ENCODE measurements around the gene SDE2.
A peak's percentile ranks its signal among the peaks of the same experiment; 100 is the strongest.
"Not testable (repeated sequence)": the region's sequence is repeated elsewhere in the genome, so short reads cannot be mapped to it uniquely, and the experiment has no call there.

The SDE2 gene

GRCh38 chr1:225999912-226000337 is 782 bp upstream of the SDE2 start:
- Mint-ChIP-seq H3K9me3 (ENCODE audit: low read depth) (no peaks in the 10 kb centered on the region), H3K36me3 (peaks cover 4% of the 10 kb centered on the region), H3K27ac (peak overlapping the region; percentile 100), H3K4me1 (ENCODE audit: low read depth) (peaks cover 81% of the 10 kb centered on the region), H3K4me3 (peak overlapping the region; percentile 100), H3K27me3 (no peaks in the 10 kb centered on the region)

GRCh38 chr1:225998560-225999226 is 450 bp downstream of the SDE2 start:
- Mint-ChIP-seq H3K4me1 (ENCODE audit: low read depth) (peaks cover 80% of the 10 kb centered on the region), H3K36me3 (peaks cover 7% of the 10 kb centered on the region), H3K4me3 (peak overlapping the region; percentile 100), H3K27me3 (no peaks in the 10 kb centered on the region), H3K27ac (peak overlapping the region; percentile 100), H3K9me3 (ENCODE audit: low read depth) (no peaks in the 10 kb centered on the region)

- Mint-ChIP-seq H3K27ac (peak overlapping the region; percentile 84), H3K36me3 (peaks cover 9% of the 10 kb centered on the region), H3K9me3 (ENCODE audit: low read depth) (no peaks in the 10 kb centered on the region), H3K4me1 (ENCODE audit: low read depth) (peaks cover 64% of the 10 kb centered on the region), H3K4me3 (peak overlapping the region; percentile 100), H3K27me3 (no peaks in the 10 kb centered on the region)
Observed at GRCh38 chr1:225996946-225997545, 2.1 kb downstream of the SDE2 start.

DNA sequence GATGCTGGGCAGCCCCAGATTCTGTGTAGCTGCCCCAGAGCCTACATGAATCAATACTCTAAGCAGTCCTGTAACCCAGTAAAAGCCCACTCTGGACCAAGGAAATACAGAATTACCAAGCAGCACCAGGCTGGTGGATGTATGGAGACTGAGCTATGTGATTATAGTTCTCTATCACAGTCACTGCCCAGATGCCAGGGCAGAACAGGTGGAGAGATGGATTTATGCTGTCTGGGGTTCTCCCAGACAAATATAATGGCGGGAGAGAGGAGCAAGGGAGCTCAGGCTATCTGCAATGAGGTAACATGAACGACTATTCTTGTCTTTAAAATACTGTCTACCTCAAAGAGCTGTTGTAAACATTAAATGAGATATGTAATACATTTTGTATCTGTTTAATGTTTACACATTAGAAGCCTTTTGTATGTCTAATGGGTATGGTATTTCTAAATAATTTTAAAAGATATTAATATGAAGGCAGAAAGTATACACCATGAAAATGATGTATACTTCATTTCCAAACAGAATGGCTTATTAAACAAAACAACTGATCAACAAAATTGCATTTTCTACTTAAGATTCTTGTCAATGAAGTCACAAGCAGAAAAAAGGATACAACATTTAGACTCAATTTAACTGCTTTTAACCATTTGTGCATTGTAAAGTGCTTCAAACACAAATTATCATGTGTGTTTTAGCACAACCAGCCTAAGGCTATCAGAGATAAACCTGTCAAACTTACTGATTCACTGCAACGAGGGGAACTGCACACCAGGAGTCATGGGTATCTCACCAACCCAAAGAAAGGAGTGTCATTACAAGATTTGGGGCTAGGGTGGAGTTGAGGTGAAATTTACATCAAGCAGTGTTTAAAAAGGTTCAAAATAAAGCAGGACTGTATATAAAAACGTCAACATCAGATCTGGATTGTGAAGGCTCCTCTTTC is 3.0 kb downstream of the SDE2 start:
- peak overlapping the region; percentile 84 for H3K27ac Mint-ChIP-seq
- H3K4me1 Mint-ChIP-seq (ENCODE audit: low read depth): peaks cover 60% of the 10 kb centered on the region
- H3K36me3 Mint-ChIP-seq: peaks cover 9% of the 10 kb centered on the region
- no peaks in the 10 kb centered on the region for H3K9me3 Mint-ChIP-seq (ENCODE audit: low read depth)
- no peaks in the 10 kb centered on the region for H3K27me3 Mint-ChIP-seq
- peak overlapping the region; percentile 100 for H3K4me3 Mint-ChIP-seq

DNA sequence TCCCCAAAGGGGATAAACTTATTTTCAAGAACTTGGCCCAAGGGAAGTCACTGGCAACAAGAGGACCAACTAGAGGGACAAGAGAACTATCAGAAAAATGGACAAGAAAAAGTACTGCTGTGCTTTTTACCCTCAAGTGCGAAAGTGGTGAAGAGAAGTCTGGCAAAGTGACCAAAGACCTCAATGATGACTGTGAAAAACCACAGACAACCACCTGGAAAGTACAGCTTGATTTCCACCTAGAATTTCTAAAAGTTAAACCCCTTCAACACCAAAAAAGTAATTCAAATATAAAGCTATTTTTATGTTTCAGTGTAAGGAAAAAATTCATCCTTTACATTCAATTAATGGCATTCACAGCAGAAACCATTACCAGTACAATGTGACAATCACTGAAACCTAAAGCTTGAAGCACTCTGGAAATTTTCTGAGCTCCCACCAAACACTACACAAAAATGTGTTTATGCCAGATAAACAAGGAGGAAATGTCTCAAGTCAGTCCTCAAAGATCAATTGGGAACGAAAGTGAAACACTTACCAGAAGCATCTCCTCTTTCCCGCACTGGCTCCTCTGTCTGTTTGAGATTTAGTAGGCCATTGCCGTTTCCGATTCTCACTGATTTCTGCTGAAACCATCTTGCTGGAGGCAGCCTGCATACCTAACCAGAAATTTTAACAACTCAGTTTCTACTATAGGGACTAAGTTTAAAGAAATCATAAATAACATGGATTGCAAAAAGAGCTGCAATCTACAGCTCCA is 8.3 kb downstream of the SDE2 start:
- Mint-ChIP-seq H3K4me3 (peak overlapping the region; percentile 1), H3K4me1 (ENCODE audit: low read depth) (peaks cover 42% of the 10 kb centered on the region), H3K27me3 (no peaks in the 10 kb centered on the region), H3K36me3 (peaks cover 8% of the 10 kb centered on the region), H3K27ac (peak overlapping the region; percentile 68), H3K9me3 (ENCODE audit: low read depth) (no peaks in the 10 kb centered on the region)

GRCh38 chr1:225987491-225988316 is 11.4 kb downstream of the SDE2 start:
- no peaks in the 10 kb centered on the region for H3K27me3 Mint-ChIP-seq
- no peak overlapping the region for H3K4me3 Mint-ChIP-seq
- peak overlapping the region; percentile 72 for H3K27ac Mint-ChIP-seq
- no peaks in the 10 kb centered on the region for H3K9me3 Mint-ChIP-seq (ENCODE audit: low read depth)
- peaks cover 31% of the 10 kb centered on the region for H3K4me1 Mint-ChIP-seq (ENCODE audit: low read depth)
- peaks cover 10% of the 10 kb centered on the region for H3K36me3 Mint-ChIP-seq

DNA sequence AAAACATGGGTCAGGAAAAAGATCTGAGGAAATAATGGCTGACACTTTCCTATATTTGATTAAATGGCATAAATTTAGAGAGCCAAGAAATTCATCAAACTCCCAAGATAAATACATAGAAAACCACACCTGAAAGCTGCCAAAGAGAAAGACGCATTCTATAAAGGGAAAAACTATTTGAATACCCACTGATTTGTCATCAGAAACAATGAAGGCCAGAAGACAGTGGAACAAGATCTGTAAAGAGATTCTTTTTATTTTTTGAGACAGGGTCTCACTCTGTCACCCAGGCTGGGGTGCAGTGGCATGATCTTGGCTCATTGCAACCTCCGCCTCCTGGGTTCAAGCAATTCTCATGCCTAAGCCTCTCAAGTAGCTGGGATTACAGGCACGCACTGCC is 17.4 kb downstream of the SDE2 start:
- H3K36me3 Mint-ChIP-seq: peaks cover 16% of the 10 kb centered on the region
- no peaks in the 10 kb centered on the region for H3K9me3 Mint-ChIP-seq (ENCODE audit: low read depth)
- no peak overlapping the region for H3K27ac Mint-ChIP-seq
- H3K4me1 Mint-ChIP-seq (ENCODE audit: low read depth): peaks cover 9% of the 10 kb centered on the region
- no peaks in the 10 kb centered on the region for H3K27me3 Mint-ChIP-seq
- no peak overlapping the region for H3K4me3 Mint-ChIP-seq

DNA sequence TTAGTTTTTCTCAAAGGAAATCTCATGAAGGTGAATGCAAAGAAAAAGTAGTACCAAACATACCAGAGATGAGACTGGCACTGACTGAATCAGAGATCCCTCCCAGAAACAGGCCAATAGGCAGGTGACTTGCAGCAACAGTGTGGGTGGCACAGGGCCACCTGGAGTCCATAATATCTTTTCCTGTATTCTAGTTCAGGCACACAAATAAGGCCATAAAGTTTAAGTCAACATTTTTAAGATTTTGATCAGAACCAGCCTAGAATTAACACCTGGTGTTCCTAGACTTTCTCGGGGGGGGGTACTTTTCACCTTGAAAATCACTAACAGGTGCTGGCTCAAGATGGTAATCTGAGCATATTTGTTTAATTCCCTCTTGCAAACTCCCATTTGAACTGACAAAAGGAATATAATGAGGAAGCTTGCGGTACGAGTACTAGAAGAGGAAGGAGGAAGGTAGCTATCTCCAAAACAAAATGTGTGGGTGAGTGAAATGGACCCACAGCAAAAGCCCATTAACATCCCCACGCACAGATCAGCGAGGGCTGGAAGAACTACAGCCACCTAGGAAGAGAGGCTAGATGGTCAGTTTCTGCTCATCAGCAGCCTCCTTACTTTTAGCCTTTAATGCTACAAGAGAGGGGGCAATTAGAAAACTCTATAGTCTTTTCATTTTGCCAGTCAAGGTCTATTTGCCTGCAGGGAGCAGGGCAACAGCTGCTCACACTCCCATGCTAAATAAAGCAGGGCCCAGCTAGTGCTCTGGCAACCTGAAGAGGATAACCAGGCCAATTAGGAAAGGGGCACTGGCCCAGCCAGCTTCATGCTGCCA is 18.9 kb downstream of the SDE2 start:
- Mint-ChIP-seq H3K9me3 (ENCODE audit: low read depth) (no peaks in the 10 kb centered on the region), H3K27me3 (no peaks in the 10 kb centered on the region), H3K4me3 (no peak overlapping the region), H3K27ac (no peak overlapping the region), H3K36me3 (peaks cover 10% of the 10 kb centered on the region), H3K4me1 (ENCODE audit: low read depth) (peaks cover 4% of the 10 kb centered on the region)

DNA sequence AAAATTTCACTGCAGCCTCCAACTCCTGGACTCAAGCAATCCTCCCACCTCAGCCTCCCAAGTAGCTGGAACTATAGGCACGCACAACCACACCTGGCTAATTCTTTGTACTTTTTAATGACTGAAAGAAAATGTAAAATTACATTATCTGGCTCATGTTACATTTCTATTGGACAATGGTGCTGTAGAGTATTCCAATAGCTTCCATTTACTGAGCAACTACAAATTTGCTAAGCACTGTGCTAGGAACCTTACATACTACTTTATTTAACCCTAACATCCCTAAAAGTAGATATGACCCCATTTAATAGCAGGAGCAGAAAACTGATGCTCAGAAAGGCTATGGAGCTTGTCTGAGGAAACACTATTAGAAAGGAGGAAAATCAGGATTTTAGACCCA is 19.7 kb downstream of the SDE2 start:
- H3K9me3 Mint-ChIP-seq (ENCODE audit: low read depth): no peaks in the 10 kb centered on the region
- no peak overlapping the region for H3K4me3 Mint-ChIP-seq
- H3K27me3 Mint-ChIP-seq: no peaks in the 10 kb centered on the region
- no peak overlapping the region for H3K27ac Mint-ChIP-seq
- H3K4me1 Mint-ChIP-seq (ENCODE audit: low read depth): peaks cover 4% of the 10 kb centered on the region
- peaks cover 10% of the 10 kb centered on the region for H3K36me3 Mint-ChIP-seq

DNA sequence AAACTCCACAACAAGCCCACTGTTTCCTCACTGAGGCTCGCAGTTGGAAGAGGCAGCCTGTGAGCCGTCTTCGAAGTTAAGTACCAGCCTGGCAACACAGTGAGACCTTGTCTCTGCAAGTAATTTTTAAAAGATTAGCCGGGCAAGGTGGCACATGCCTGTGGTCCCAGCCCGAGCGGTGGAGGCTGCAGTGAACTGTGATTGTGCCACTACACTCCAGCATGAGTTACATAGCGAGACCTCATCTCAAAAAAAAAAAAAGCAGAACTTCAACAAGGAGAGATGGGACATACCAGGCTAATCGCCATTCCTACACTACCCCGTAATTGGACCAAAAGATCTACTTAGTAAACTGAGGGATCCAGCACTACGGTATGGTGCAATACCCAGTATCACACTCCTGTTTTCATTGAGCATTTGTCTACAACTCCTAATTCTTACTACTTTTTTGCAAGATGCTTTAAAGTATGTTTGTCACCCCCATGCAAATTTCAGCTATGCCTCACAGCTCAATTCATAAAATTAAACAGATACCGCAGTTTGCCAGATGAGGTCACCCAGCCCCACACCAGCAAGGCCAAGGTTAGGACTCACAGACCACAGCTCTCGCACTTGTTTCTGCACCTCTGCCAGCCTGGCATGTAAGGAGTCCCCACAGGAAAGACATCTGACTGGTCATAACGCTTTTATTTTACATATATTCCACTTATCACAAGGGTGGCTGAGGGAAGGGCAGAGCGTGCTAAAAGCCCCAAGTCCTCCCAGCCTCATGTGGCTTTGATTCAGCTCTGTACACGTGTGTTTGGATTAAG is 21.0 kb downstream of the SDE2 start:
- Mint-ChIP-seq H3K9me3 (ENCODE audit: low read depth) (no peaks in the 10 kb centered on the region), H3K4me3 (no peak overlapping the region), H3K27me3 (no peaks in the 10 kb centered on the region), H3K27ac (no peak overlapping the region), H3K4me1 (ENCODE audit: low read depth) (peaks cover 4% of the 10 kb centered on the region), H3K36me3 (peaks cover 7% of the 10 kb centered on the region)

DNA sequence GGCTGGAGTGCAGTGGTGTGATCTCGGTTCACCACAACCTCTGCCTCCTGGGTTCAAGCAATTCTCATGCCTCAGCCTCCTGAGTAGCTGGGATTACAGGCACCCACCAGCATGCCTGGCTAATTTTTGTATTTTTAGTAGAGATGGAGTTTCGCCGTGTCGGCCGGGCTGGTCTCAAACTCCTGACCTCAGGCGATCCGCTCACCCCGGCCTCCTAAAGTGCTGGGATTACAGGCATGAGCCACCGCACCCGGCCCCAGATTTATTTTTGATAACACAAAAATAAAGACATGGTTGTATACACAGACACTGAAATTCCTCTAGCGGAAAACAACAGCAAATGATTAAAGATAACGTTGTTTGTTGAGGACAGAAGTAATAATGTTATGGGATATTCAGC is 24.0 kb downstream of the SDE2 start:
- H3K9me3 Mint-ChIP-seq (ENCODE audit: low read depth); H3K36me3 Mint-ChIP-seq; H3K4me1 Mint-ChIP-seq (ENCODE audit: low read depth); H3K27ac Mint-ChIP-seq; H3K27me3 Mint-ChIP-seq; H3K4me3 Mint-ChIP-seq: not testable (repeated sequence)

DNA sequence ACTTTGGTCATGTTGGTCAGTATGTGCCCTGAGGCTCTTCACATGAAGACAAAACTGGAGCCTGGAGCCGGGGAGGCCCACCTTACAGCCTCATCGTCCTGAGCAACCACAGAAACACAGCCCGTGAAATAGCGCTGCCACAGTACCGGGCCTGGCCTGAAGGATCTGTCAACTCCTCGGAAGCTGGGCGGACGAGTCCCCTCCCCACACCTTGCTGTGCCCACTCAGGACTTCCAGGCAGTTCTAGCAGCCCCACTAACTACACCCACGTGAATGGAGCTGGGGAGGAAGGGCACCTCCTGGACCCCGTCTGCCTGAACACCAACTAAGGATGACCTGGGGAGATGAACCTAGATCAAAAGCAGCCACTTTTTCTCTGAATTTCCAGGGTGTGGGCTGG is 24.7 kb downstream of the SDE2 start:
- no peak overlapping the region for H3K27ac Mint-ChIP-seq
- no peaks in the 10 kb centered on the region for H3K27me3 Mint-ChIP-seq
- peaks cover 4% of the 10 kb centered on the region for H3K4me1 Mint-ChIP-seq (ENCODE audit: low read depth)
- no peak overlapping the region for H3K4me3 Mint-ChIP-seq
- no peaks in the 10 kb centered on the region for H3K9me3 Mint-ChIP-seq (ENCODE audit: low read depth)
- H3K36me3 Mint-ChIP-seq: no peaks in the 10 kb centered on the region

GRCh38 chr1:225973158-225973557 is 26.0 kb downstream of the SDE2 start:
- H3K27ac Mint-ChIP-seq: no peak overlapping the region
- H3K9me3 Mint-ChIP-seq (ENCODE audit: low read depth): no peaks in the 10 kb centered on the region
- no peaks in the 10 kb centered on the region for H3K36me3 Mint-ChIP-seq
- H3K4me3 Mint-ChIP-seq: no peak overlapping the region
- H3K27me3 Mint-ChIP-seq: no peaks in the 10 kb centered on the region
- peaks cover 4% of the 10 kb centered on the region for H3K4me1 Mint-ChIP-seq (ENCODE audit: low read depth)

Measured in activated naive CD8-positive, alpha-beta T cell (primary cell).